NK-92 treated with Interleukin-12 subunit alpha and Interleukin-12 subunit beta, amount 100 ng/mL, for 24 hours (cell line): ENCODE measurements around the gene FCN2.

Source experiments
- DNase-seq: peaks from one replicate; lab custom pipeline; 2025; lab: John Stamatoyannopoulos, UW

The FCN2 gene

GRCh38 chr9:134888603-134889190 is 8.1 kb downstream of the FCN2 start:
- DNase-seq, result no peak

- no peak for DNase-seq
Measured at GRCh38 chr9:134889386-134890154, 9.0 kb downstream of the FCN2 start.

- DNase-seq, result no peak
Measured at GRCh38 chr9:134890155-134890495, 9.5 kb downstream of the FCN2 start.

- DNase-seq, result no peak
Measured at GRCh38 chr9:134891053-134891452, 10.4 kb downstream of the FCN2 start.

- no peak for DNase-seq
Measured at GRCh38 chr9:134891713-134892112, 11.1 kb downstream of the FCN2 start.

GRCh38 chr9:134892221-134892620 is 11.6 kb downstream of the FCN2 start:
- DNase-seq, result no peak

- DNase-seq, result no peak
Measured at GRCh38 chr9:134892820-134893420, 12.3 kb downstream of the FCN2 start.

- DNase-seq, result no peak
Measured at GRCh38 chr9:134894136-134894860, 13.7 kb downstream of the FCN2 start.

- no peak for DNase-seq
Measured at GRCh38 chr9:134895097-134895496, 14.5 kb downstream of the FCN2 start.

- DNase-seq, result no peak
Measured at GRCh38 chr9:134895567-134895907, 14.9 kb downstream of the FCN2 start.

GRCh38 chr9:134895908-134896833 is 15.6 kb downstream of the FCN2 start:
- DNase-seq, result no peak

GRCh38 chr9:134896834-134897583 is 16.4 kb downstream of the FCN2 start:
- no peak for DNase-seq

GRCh38 chr9:134897584-134898170 is 17.1 kb downstream of the FCN2 start:
- DNase-seq, result no peak

GRCh38 chr9:134898319-134898718 is 17.7 kb downstream of the FCN2 start:
- no peak for DNase-seq

GRCh38 chr9:134899168-134899567 is 18.6 kb downstream of the FCN2 start:
- DNase-seq, result no peak

- DNase-seq, result no peak
Measured at GRCh38 chr9:134899818-134900217, 19.2 kb downstream of the FCN2 start.

GRCh38 chr9:134902936-134903335 is 22.3 kb downstream of the FCN2 start:
- DNase-seq, result no peak

GRCh38 chr9:134908524-134909309 is 28.1 kb downstream of the FCN2 start:
- no peak for DNase-seq

- DNase-seq, result no peak
Measured at GRCh38 chr9:134909511-134910481, 29.2 kb downstream of the FCN2 start.
